Stomach (tissue), 9 donors: ENCODE results near the gene TTR. TPM values are rescaled to one million over a fixed set of nuclear protein-coding genes. Genes with fewer than 3 reads are reported as not detected.

Source experiments
- DNase-seq, 2 donors: peaks; one replicate each; pipeline versions ENCODE4 v3.0.0 to v3.0.0-alpha.2; 2013 to 2019
- H3K27ac ChIP-seq, 5 donors: fragments of 200-600 bp in 4 of 5; sonication (generic) in 4 of 5; one replicate each; pipeline ENCODE4 v1.5.1; 2013 to 2019; ENCODE audit warnings: mild to moderate bottlenecking in 1 of 5, moderate library complexity in 1 of 5
- H3K27me3 ChIP-seq, 3 donors: fragments of 200-600 bp; sonication (generic); one replicate each; pipeline ENCODE4 v1.5.1; 2017 to 2019; ENCODE audit warnings: mixed run types in 1 of 3
- H3K36me3 ChIP-seq, 4 donors: fragments of 200-600 bp; sonication (generic); 1 replicate in 3 of 4; 2 replicates in 1 of 4; pipeline ENCODE4 v1.5.1; 2016 to 2019
- H3K4me1 ChIP-seq, 4 donors: fragments of 200-600 bp; sonication (generic); one replicate each; pipeline ENCODE4 v1.5.1; 2016 to 2019
- H3K4me3 ChIP-seq, 4 donors: fragments of 200-600 bp; sonication (generic) in 3 of 4; one replicate each; pipeline ENCODE4 v1.5.1; 2016 to 2019; ENCODE audit warnings: mild to moderate bottlenecking in 1 of 4
- H3K9me3 ChIP-seq, 4 donors: fragments of 200-600 bp; sonication (generic); one replicate each; pipeline ENCODE4 v1.5.1; 2016 to 2019
- CTCF ChIP-seq, 7 experiments: fragments of 450-650 bp in 4 of 7; fragments of 200-600 bp in 3 of 7; sonication (generic) in 3 of 7; IDR thresholded peaks; one replicate each; pipeline ENCODE4 v1.5.1; 2016 to 2019; ENCODE audit warnings: antibody characterized with exemption in 7 of 7, control low read depth in 2 of 7, mild to moderate bottlenecking in 1 of 7
- EP300 ChIP-seq: sonication (generic); formaldehyde crosslinking; IDR thresholded peaks from one replicate; pipeline ENCODE4 v1.6.1; 2017; ENCODE audit warnings: antibody characterized with exemption
- POLR2A ChIP-seq, 4 donors: fragments of 450-650 bp; IDR thresholded peaks; one replicate each; pipeline ENCODE4 v1.6.1; 2016; ENCODE audit warnings: antibody characterized with exemption in 4 of 4, control low read depth in 2 of 4, mild to moderate bottlenecking in 1 of 4, moderate library complexity in 1 of 4
- POLR2AphosphoS5 ChIP-seq, 3 donors: sonication (generic); formaldehyde crosslinking; IDR thresholded peaks; one replicate each; pipeline ENCODE4 v1.6.1; 2016; ENCODE audit warnings: antibody characterized with exemption in 3 of 3
- WGBS, 5 donors: extraction: QIAGEN DNeasy Blood & Tissue Kit in 3 of 5; methylation state at CpG; one replicate each; pipeline versions ENCODE4 v1.1.5 to v1.1.7; 2013 to 2018; 5-methylcytosine and 5-hydroxymethylcytosine counted together
- intact Hi-C: fragments of 100-400 bp; cut with DNase I; formaldehyde crosslinking; loops from one replicate; pipeline ENCODE4 v1.15.1; 2023; ENCODE audit warnings: low total_unique reads
- polyA plus RNA-seq, 3 donors: library from polyadenylated mRNA; stranded (reverse); fragments of 200-250 nt; gene quantifications; one replicate each; pipeline ENCODE4 v1.2.3, GENCODE V29; 2013
- total RNA-seq, 5 donors: library from RNA; depleted of rRNA; stranded (reverse); fragments of >200 nt; gene quantifications; one replicate each; pipeline versions ENCODE4 v1.1.0 to v1.2.3, GENCODE V29; 2014 to 2016
- donor health status: healthy with polysubstance abuse.
- donor health status: Bipolar disorder and iron deficiency.
- donor health status: healthy.

The TTR gene
- total and polyA plus RNA-seq, 8 donors = 2.5 to 24.8 (median 8.0) TPM; not detected in 3

DNA sequence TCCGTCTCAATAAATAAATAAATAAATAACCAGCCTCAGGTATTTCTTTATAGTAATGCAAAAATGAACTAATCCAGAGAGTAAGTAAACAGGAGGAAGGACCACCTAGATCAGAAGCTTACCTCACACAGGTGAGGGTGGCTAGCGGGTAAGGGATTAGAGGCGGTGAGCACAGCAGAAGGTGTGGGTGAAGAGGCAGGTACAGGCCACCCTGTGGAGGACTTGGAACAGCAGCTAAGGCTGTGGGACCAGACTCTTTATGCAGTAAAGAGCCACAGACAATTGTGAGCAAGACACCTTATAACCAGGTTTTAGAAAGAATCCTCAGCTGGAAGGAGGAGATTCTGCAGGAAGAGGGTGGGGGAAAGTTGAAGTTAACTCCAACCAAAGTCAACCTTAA lies 34.2 kb upstream of the TTR start:
- Histone ChIP-seq H3K36me3 (no peaks in the 10 kb centered on the region), H3K27ac (no peak overlapping the region), H3K4me3 (no peak overlapping the region), H3K27me3 (peaks cover 0 to 8% (median 0%) of the 10 kb centered on the region in 3 donors), H3K9me3 (no peaks in the 10 kb centered on the region), H3K4me1 (peaks cover 0 to 7% (median 1%) of the 10 kb centered on the region in 4 donors)
- intact Hi-C loops = loop anchor here (5.0 kb wide), 2 partner anchors 165 to 260 kb away; no protein-coding TSS in a partner anchor
- DNase-seq = no peak
- WGBS, 5 donors = 91 to 98% (median 97%) methylated on average over 3 of the region's 3 CpGs
- TF ChIP-seq POLR2A (IDR thresholded peaks at IDR 0.05) = no peak
- TF ChIP-seq POLR2AphosphoS5 (IDR thresholded peaks at IDR 0.05) = no peak
- TF ChIP-seq CTCF (IDR thresholded peaks at IDR 0.05) = no peak
- TF ChIP-seq EP300 = no peak

DNA sequence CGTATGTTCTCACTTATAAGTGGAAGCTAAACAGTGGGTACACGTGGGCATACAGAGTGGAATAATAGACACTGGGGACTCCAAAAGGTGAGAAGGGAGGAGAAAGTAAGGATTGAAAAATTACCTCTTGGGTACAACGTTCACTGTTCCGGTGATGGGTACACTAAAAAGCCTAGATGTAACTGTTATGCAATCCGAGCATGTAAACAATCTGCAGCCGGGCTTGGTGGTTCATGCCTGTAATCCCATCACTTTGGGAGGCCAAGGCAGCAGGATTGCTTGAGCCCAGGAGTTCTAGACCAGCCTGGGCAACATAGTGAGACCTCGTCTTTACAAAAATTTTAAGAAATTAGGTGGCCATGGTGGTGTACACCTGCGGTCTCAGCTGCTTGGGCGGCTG lies 33.1 kb upstream of the TTR start:
- no peak overlapping the region for H3K4me3 ChIP-seq
- H3K36me3 ChIP-seq = no peaks in the 10 kb centered on the region
- intact Hi-C loops = loop anchor here (5.0 kb wide), 2 partner anchors 164 to 259 kb away; no protein-coding TSS in a partner anchor
- peaks cover 0 to 8% (median 0%) of the 10 kb centered on the region in 3 donors for H3K27me3 ChIP-seq
- no peak for DNase-seq
- H3K27ac ChIP-seq = no peak overlapping the region
- WGBS, 5 donors = 73 to 86% (median 73%) methylated on average over 9 of the region's 9 CpGs
- no peaks in the 10 kb centered on the region for H3K9me3 ChIP-seq
- peaks cover 0 to 8% (median 4%) of the 10 kb centered on the region in 4 donors for H3K4me1 ChIP-seq
- TF ChIP-seq POLR2A (IDR thresholded peaks at IDR 0.05) (no peak), CTCF (IDR thresholded peaks at IDR 0.05) (no peak), EP300 (no peak), POLR2AphosphoS5 (IDR thresholded peaks at IDR 0.05) (no peak)

DNA sequence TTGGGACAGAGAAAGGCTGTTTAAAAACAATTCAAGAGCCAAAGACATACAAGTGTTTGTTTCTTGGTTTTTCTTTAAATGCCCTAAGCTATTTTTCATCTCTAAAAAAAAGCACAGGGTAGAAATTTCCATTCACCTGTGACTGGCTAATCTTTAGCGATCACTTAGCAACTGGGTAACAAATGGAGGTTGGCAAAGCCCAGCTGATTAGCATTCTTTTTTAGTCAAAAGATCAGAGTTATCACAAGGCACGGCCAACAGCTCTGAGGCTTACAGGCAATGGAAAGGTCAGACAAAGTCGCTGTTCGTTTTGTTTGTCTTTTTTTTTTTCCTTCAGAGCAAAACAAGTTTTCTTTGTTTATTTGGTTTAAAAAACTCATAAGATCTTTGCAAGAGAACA lies 29.0 kb upstream of the TTR start:
- H3K4me1 ChIP-seq = peaks cover 0 to 5% (median 0%) of the 10 kb centered on the region in 4 donors
- no peak overlapping the region for H3K4me3 ChIP-seq
- TF ChIP-seq POLR2A (IDR thresholded peaks at IDR 0.05) (no peak), POLR2AphosphoS5 (IDR thresholded peaks at IDR 0.05) (peak in 1 of 3 donors; percentile 3)
- H3K9me3 ChIP-seq = no peaks in the 10 kb centered on the region
- H3K27ac ChIP-seq = no peak overlapping the region
- intact Hi-C loops = no loop called here
- H3K36me3 ChIP-seq = no peaks in the 10 kb centered on the region
- H3K27me3 ChIP-seq = no peaks in the 10 kb centered on the region
- WGBS, 5 donors = 17 to 34% (median 26%) methylated on average over 4 of the region's 4 CpGs
- peak in 1 of 2 donors; percentile 57 for DNase-seq

DNA sequence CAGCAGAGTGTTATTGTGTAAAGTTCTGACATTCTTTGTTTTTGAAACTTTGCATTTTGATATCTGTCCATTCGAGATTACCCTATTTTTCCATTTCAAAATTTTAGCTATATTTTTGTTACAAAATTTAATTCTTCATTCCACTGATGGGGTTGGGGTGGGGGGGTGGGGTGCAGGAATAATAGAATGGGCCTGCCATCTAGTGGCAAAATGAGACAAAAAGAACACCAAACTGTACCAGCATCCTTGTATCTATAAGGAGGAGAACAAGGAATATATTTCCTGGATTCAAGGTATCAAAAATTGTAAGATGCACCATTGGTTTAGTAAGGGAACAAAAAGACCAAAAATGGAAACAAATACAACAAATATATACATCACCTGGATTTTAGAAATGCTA lies 27.9 kb upstream of the TTR start:
- H3K27me3 ChIP-seq = no peaks in the 10 kb centered on the region
- H3K27ac ChIP-seq = no peak overlapping the region
- H3K9me3 ChIP-seq = no peaks in the 10 kb centered on the region
- no peaks in the 10 kb centered on the region for H3K36me3 ChIP-seq
- 0 to 25% (median 0%) methylated on average over 1 of the region's 1 CpG for WGBS, 5 donors
- H3K4me1 ChIP-seq = peaks cover 0 to 5% (median 0%) of the 10 kb centered on the region in 4 donors
- no peak for TF ChIP-seq EP300
- TF ChIP-seq CTCF (IDR thresholded peaks at IDR 0.05) = peak in 1 of 7 experiments; percentile 11
- DNase-seq = no peak
- intact Hi-C loops = no loop called here
- no peak overlapping the region for H3K4me3 ChIP-seq

DNA sequence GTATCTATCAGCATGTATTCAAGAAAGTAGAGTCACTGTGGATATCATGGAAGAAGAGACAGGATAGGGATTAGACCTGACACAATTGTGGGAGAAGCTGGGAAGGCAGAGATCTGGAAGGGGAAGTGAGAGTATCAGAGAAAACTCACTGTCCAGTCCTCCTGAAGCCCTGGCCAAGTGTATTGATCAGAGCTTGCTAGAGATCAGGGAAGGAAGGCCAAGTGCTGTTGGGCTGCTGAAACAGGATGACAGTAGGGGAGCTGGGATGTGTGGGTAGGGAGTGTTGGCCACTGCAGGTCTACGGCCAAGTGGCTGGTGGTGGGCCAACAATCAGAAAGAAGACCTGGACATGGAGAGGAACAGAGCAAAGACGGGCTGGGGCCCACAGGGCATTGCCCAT lies 26.3 kb upstream of the TTR start:
- H3K36me3 ChIP-seq = no peaks in the 10 kb centered on the region
- no peaks in the 10 kb centered on the region for H3K27me3 ChIP-seq
- TF ChIP-seq CTCF (IDR thresholded peaks at IDR 0.05) = no peak
- no peak for TF ChIP-seq POLR2A (IDR thresholded peaks at IDR 0.05)
- no peak for TF ChIP-seq EP300
- no peak for TF ChIP-seq POLR2AphosphoS5 (IDR thresholded peaks at IDR 0.05)
- no peak for DNase-seq
- H3K4me3 ChIP-seq = no peak overlapping the region
- WGBS, 5 donors = 85 to 92% (median 87%) methylated on average over 2 of the region's 2 CpGs
- no peak overlapping the region for H3K27ac ChIP-seq
- intact Hi-C loops = no loop called here
- peaks cover 0 to 5% (median 0%) of the 10 kb centered on the region in 4 donors for H3K4me1 ChIP-seq
- no peaks in the 10 kb centered on the region for H3K9me3 ChIP-seq
